ENCODE results near the gene NUFIP2. TPM values are rescaled to one million over a fixed set of nuclear protein-coding genes. Genes with fewer than 3 reads are reported as not detected.
A peak's percentile ranks its signal among the peaks of the same experiment; 100 is the strongest.
"Not testable (repeated sequence)": the region's sequence is repeated elsewhere in the genome, so short reads cannot be mapped to it uniquely, and the experiment has no call there.

Gene NUFIP2
- total RNA-seq, result 10 to 100 TPM; 66.9 to 85.4 TPM

DNA sequence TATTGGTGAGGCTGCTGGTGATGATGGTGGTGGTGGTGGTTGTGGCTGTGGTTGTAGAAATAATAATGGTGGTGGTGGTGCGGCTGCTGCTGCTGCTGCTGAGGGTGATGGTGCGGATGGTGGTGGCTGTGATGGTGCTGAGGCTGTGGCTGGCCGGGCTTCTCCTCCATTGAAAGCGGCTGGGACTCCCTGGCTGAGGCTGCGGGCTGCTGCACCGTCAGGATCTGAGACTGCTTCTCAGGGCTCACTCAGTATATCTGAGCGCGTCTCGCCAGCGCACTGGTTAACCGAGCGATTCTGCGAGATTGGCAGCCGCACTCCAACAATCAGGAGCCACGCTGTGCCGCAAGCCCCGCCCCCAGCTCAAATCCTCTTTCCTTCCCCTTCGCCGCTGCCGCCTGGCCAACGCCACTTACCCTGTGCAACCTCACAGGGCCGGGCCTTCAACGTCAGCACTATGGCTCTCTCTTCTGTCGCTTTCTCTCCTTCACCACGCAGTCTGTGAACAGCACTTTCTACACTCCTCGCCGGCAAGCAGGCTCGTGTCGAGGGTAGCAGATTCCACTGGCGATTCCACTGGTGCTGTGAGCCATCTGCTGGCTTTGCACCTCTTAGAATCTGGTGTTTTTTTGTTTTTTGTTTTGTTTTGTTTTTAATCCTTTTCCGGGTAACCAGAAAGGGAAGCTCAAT is at the start of gene NUFIP2:
TSS of gene NUFIP2 (minus strand) at position 259 of the 690 bp plus-strand sequence. CDS start at position 170, 89 bp downstream.
- peaks cover 31% of the 10 kb centered on the region for H3K4me1 Mint-ChIP-seq
- H3K9me3 Mint-ChIP-seq, result no peaks in the 10 kb centered on the region
- peak within 1 kb of the TSS; percentile 99 for H3K27ac Mint-ChIP-seq
- peak; percentile 99 for DNase-seq
- CTCF ChIA-PET, result interaction anchor here (0.9 to 1.3 kb wide), 7 partner anchors 9 to 149 kb away, joined by 3 to 6 read pairs (median 4); partner anchors contain the start of gene MYO18A
- POLR2A ChIA-PET, result interaction anchor here (0.6 to 1.0 kb wide), 4 partner anchors 13 to 154 kb away, joined by 3 to 4 read pairs (median 3); no protein-coding TSS in a partner anchor
- H3K4me3 Mint-ChIP-seq, result peak within 1 kb of the TSS; percentile 97
- H3K27me3 Mint-ChIP-seq, result no peaks in the 10 kb centered on the region
- H3K36me3 Mint-ChIP-seq (ENCODE audit: low read depth), result peaks cover 27% of the 10 kb centered on the region

DNA sequence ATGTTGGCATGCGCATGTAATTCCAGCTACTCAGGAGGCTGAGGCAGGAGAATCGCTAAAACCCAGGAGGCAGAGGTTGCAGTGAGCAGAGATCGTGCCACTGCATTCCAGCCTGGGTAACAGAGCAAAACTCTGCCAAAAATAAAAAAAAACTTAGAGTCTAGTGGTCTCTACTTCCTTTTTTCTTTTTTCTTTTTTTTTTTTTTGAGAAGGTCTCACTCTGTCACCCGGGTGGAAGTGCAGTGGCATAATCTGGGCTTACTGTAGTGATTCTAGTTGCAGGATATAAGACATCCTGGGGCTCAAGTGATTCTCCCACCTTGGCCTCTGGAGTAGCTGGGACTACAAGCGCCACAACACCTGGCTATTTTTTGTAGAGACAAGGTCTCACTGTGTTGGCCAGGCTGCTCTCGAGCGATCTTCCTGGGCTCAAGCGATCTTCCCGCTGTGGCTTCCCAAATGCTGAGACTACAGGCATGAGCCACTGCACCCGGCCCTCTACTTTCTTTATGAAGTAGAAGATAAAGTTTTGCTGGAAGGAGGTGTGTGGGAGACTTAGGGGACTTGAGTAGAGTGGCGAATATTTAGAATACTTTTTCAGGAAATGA is 48.3 kb upstream of the NUFIP2 start:
- ChIA-PET POLR2A (no interaction called here), CTCF (no interaction called here)
- H3K27ac Mint-ChIP-seq, result no peak overlapping the region
- no peak for DNase-seq
- H3K36me3 Mint-ChIP-seq (ENCODE audit: low read depth), result no peaks in the 10 kb centered on the region
- H3K27me3 Mint-ChIP-seq, result peaks cover 21% of the 10 kb centered on the region
- no peaks in the 10 kb centered on the region for H3K9me3 Mint-ChIP-seq
- no peaks in the 10 kb centered on the region for H3K4me1 Mint-ChIP-seq
- no peak overlapping the region for H3K4me3 Mint-ChIP-seq

DNA sequence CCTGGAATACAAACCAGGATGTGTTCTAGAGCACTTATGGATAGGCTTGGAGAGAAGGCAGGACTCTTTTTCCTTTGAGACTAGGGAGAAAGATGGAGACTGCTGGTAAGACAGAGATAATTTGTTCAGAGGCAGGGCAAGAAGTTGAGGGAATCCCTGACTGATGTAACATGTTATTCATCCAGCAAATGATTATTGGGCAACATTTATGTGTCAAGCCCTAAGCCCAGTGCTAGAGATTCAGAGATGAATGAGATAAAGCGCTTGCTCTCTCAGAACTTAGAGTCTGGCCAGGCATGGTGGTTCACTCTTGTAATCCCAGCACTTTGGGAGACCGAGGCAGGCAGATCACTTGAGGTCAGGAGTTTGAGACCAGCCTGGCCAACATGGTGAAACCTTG is 47.8 kb upstream of the NUFIP2 start:
- CTCF ChIA-PET, result no interaction called here
- H3K27me3 Mint-ChIP-seq, result peaks cover 21% of the 10 kb centered on the region

DNA sequence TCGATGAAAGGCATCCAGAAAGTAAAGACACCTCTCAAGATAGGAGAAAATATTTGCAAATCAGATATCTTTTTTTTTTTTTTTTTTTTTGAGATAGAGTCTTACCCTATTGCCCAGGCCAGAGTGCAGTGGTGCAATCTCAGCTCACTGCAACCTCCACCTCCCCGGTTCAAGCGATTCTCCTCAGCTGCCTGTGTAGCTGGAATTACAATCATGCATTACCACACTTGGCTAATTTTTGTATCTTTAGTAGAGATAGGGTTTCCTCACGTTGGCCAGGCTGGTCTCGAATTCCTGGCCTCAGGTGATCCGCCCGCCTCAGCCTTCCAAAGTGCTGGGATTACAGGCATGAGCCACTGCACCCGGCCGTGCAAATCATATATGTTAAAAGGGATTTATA is 45.1 kb upstream of the NUFIP2 start:
- CTCF ChIA-PET, result interaction anchor here (0.6 kb wide), 1 partner anchor 52 kb away, joined by 3 read pairs; no protein-coding TSS in a partner anchor
- H3K36me3 Mint-ChIP-seq (ENCODE audit: low read depth); DNase-seq; H3K9me3 Mint-ChIP-seq; H3K27ac Mint-ChIP-seq; H3K4me1 Mint-ChIP-seq; POLR2A ChIA-PET; H3K4me3 Mint-ChIP-seq: not testable (repeated sequence)
- H3K27me3 Mint-ChIP-seq, result peaks cover 18% of the 10 kb centered on the region

More for the DNA sequence above, 47.8 kb upstream of the NUFIP2 start:
- no peaks in the 10 kb centered on the region for H3K36me3 Mint-ChIP-seq (ENCODE audit: low read depth)
- H3K4me3 Mint-ChIP-seq, result no peak overlapping the region
- DNase-seq, result no peak
- no peak overlapping the region for H3K27ac Mint-ChIP-seq
- POLR2A ChIA-PET, result no interaction called here
- H3K4me1 Mint-ChIP-seq, result no peaks in the 10 kb centered on the region
- H3K9me3 Mint-ChIP-seq, result no peaks in the 10 kb centered on the region

- ChIA-PET CTCF (interaction anchor here (0.8 to 1.2 kb wide), 2 partner anchors 22 to 187 kb away, joined by 3 read pairs; no protein-coding TSS in a partner anchor), POLR2A (no interaction called here)
- DNase-seq, result no peak
- Mint-ChIP-seq H3K4me3 (no peak overlapping the region), H3K4me1 (no peaks in the 10 kb centered on the region), H3K9me3 (no peaks in the 10 kb centered on the region), H3K36me3 (ENCODE audit: low read depth) (no peaks in the 10 kb centered on the region), H3K27me3 (no peaks in the 10 kb centered on the region), H3K27ac (no peak overlapping the region)
Measured at GRCh38 chr17:29331708-29332085, 37.7 kb upstream of the NUFIP2 start.

- H3K27me3 Mint-ChIP-seq, result no peaks in the 10 kb centered on the region
- ChIA-PET CTCF (interaction anchor here (0.8 to 1.2 kb wide), 2 partner anchors 22 to 186 kb away, joined by 3 read pairs; no protein-coding TSS in a partner anchor), POLR2A (no interaction called here)
- H3K9me3 Mint-ChIP-seq, result no peaks in the 10 kb centered on the region
- H3K4me3 Mint-ChIP-seq, result no peak overlapping the region
- DNase-seq, result no peak
- H3K27ac Mint-ChIP-seq, result no peak overlapping the region
- H3K36me3 Mint-ChIP-seq (ENCODE audit: low read depth), result no peaks in the 10 kb centered on the region
- H3K4me1 Mint-ChIP-seq, result no peaks in the 10 kb centered on the region
Measured at GRCh38 chr17:29331075-29331707, 37.2 kb upstream of the NUFIP2 start.

DNA sequence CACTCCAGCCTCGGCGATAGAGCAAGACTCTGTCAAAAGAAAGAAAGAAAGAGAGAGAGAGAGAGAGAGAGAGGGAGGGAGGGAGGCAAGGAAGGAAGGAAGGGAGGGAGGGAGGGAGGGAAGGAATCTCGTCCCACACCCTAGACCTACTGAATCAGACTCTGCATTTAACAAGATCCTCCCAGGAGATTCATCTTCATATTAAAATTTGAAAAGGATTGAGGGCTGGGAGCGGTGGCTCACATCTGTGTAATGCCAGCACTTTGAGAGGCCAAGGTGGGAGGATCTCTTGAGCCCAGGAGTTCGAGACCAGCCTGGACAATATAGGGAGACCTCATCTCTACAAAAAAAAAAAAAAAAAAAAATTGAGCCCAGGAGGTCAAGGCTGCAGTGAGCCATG is 33.5 kb upstream of the NUFIP2 start:
- H3K4me3 Mint-ChIP-seq, result no peak overlapping the region
- H3K9me3 Mint-ChIP-seq, result no peaks in the 10 kb centered on the region
- DNase-seq, result no peak
- ChIA-PET CTCF (interaction anchor here (1.5 kb wide), 1 partner anchor 9 kb away, joined by 3 read pairs; no protein-coding TSS in a partner anchor), POLR2A (no interaction called here)
- H3K27ac Mint-ChIP-seq, result no peak overlapping the region
- H3K4me1 Mint-ChIP-seq, result no peaks in the 10 kb centered on the region
- H3K36me3 Mint-ChIP-seq (ENCODE audit: low read depth), result no peaks in the 10 kb centered on the region
- H3K27me3 Mint-ChIP-seq, result peaks cover 3% of the 10 kb centered on the region

GRCh38 chr17:29326023-29326813 is 32.3 kb upstream of the NUFIP2 start:
- ChIA-PET CTCF (interaction anchor here (1.5 kb wide), 1 partner anchor 11 kb away, joined by 3 read pairs; no protein-coding TSS in a partner anchor), POLR2A (no interaction called here)
- DNase-seq, result no peak
- no peaks in the 10 kb centered on the region for H3K9me3 Mint-ChIP-seq
- H3K4me1 Mint-ChIP-seq, result no peaks in the 10 kb centered on the region
- H3K36me3 Mint-ChIP-seq (ENCODE audit: low read depth), result no peaks in the 10 kb centered on the region
- H3K27ac Mint-ChIP-seq, result no peak overlapping the region
- peaks cover 3% of the 10 kb centered on the region for H3K27me3 Mint-ChIP-seq
- H3K4me3 Mint-ChIP-seq, result no peak overlapping the region

DNA sequence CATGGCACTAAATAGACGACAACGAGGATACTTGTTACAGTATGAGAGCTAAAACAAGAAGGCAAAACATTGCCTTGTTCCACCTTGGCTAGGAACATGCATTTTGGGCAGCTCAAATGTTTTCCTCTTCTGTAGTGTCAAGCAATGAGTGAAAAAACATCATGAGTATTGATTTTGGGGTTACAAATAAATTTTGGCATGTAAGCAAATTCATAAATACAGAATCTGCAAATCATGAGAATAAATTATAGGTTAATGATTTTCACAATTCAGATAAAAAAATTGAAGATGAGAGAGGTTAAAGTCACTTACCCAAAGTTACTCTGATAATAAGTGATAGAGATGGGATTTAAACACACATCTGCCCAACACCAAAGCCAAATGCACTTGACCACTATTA is 28.4 kb upstream of the NUFIP2 start:
- Mint-ChIP-seq H3K36me3 (ENCODE audit: low read depth) (no peaks in the 10 kb centered on the region), H3K27me3 (peaks cover 3% of the 10 kb centered on the region), H3K4me3 (no peak overlapping the region), H3K27ac (no peak overlapping the region), H3K9me3 (no peaks in the 10 kb centered on the region), H3K4me1 (no peaks in the 10 kb centered on the region)
- ChIA-PET POLR2A (no interaction called here), CTCF (interaction anchor here (0.7 kb wide), 1 partner anchor 19 kb away, joined by 4 read pairs; no protein-coding TSS in a partner anchor)
- no peak for DNase-seq

- H3K9me3 Mint-ChIP-seq, result no peaks in the 10 kb centered on the region
- H3K4me3 Mint-ChIP-seq, result no peak overlapping the region
- H3K4me1 Mint-ChIP-seq, result peaks cover 5% of the 10 kb centered on the region
- DNase-seq, result no peak
- H3K27me3 Mint-ChIP-seq, result no peaks in the 10 kb centered on the region
- H3K27ac Mint-ChIP-seq, result no peak overlapping the region
- ChIA-PET POLR2A (interaction anchor here (0.6 kb wide), 2 partner anchors 9 to 25 kb away, joined by 3 to 4 read pairs; no protein-coding TSS in a partner anchor), CTCF (interaction anchor here (0.8 kb wide), 2 partner anchors 9 to 19 kb away, joined by 3 to 4 read pairs; no protein-coding TSS in a partner anchor)
- no peaks in the 10 kb centered on the region for H3K36me3 Mint-ChIP-seq (ENCODE audit: low read depth)
Measured at GRCh38 chr17:29303386-29303785, 9.4 kb upstream of the NUFIP2 start.

- ChIA-PET CTCF (interaction anchor here (0.7 kb wide), 1 partner anchor 47 kb away, joined by 4 read pairs; no protein-coding TSS in a partner anchor), POLR2A (no interaction called here)
- H3K36me3 Mint-ChIP-seq (ENCODE audit: low read depth), result no peaks in the 10 kb centered on the region
- no peak for DNase-seq
- no peaks in the 10 kb centered on the region for H3K9me3 Mint-ChIP-seq
- H3K27ac Mint-ChIP-seq, result no peak overlapping the region
- H3K4me1 Mint-ChIP-seq, result peaks cover 14% of the 10 kb centered on the region
- no peak overlapping the region for H3K4me3 Mint-ChIP-seq
- no peaks in the 10 kb centered on the region for H3K27me3 Mint-ChIP-seq
Measured at GRCh38 chr17:29299031-29299430, 5.1 kb upstream of the NUFIP2 start.

DNA sequence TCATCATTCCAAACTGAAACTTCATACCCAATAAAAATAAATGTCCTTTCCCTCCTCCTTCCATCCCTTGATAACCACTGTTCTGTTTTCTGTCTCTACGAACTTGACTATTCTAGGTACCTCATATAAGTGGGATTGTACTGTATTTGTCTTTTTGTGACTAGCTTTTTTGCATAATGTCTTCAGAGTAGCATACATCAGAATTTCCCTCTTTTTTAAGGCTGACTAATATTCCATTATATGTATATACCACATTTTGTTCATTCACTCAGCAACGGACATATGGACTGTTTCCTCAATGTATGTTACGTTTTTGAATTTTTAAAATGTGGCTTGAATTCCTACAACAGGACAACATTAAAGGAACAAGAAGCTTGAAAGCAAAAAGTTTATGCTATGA is 1.5 kb upstream of the NUFIP2 start:
- CTCF ChIA-PET, result interaction anchor here (0.9 kb wide), 1 partner anchor 178 kb away, joined by 3 read pairs; no protein-coding TSS in a partner anchor
- H3K4me1 Mint-ChIP-seq, result peaks cover 21% of the 10 kb centered on the region
- H3K27me3 Mint-ChIP-seq, result no peaks in the 10 kb centered on the region
- peak overlapping the region; percentile 32 for H3K4me3 Mint-ChIP-seq
- POLR2A ChIA-PET, result no interaction called here
- no peaks in the 10 kb centered on the region for H3K9me3 Mint-ChIP-seq
- H3K27ac Mint-ChIP-seq, result peak overlapping the region; percentile 26
- no peak for DNase-seq
- H3K36me3 Mint-ChIP-seq (ENCODE audit: low read depth), result peaks cover 18% of the 10 kb centered on the region

Data from activated CD4-positive, alpha-beta T cell treated with anti-CD3 and anti-CD28 coated beads, Interleukin-2, amount 10 ng/mL, durations not matched to agents 7 days and 5 days (primary cell).